ENCODE data around the gene RAP2A.

RAP2A gene

GRCh38 chr13:97499181-97499580 is 65.2 kb downstream of the RAP2A start:
- Histone ChIP-seq H3K27ac (no peak overlapping the region), H3K36me3 (no peaks in the 10 kb centered on the region), H3K4me3 (no peak overlapping the region), H3K27me3 (no peaks in the 10 kb centered on the region), H3K4me2 (no peak overlapping the region), H3K9ac (no peak overlapping the region), H3K4me1 (no peaks in the 10 kb centered on the region), H4K20me1 (no peaks in the 10 kb centered on the region), H3K9me3 (no peaks in the 10 kb centered on the region)
- TF ChIP-seq Cebpa-rat (IDR thresholded peaks at IDR 0.05) = no peak

GRCh38 chr13:97502181-97502580 is 68.2 kb downstream of the RAP2A start:
- Histone ChIP-seq H3K9ac (no peak overlapping the region), H3K9me3 (no peaks in the 10 kb centered on the region), H3K4me3 (no peak overlapping the region), H4K20me1 (no peaks in the 10 kb centered on the region), H3K27ac (no peak overlapping the region), H3K4me2 (no peak overlapping the region), H3K4me1 (no peaks in the 10 kb centered on the region), H3K27me3 (no peaks in the 10 kb centered on the region), H3K36me3 (no peaks in the 10 kb centered on the region)
- TF ChIP-seq Cebpa-rat (IDR thresholded peaks at IDR 0.05) = no peak

GRCh38 chr13:97502706-97503105 is 68.7 kb downstream of the RAP2A start:
- no peak overlapping the region for H3K4me3 ChIP-seq
- no peak overlapping the region for H3K4me2 ChIP-seq
- no peaks in the 10 kb centered on the region for H3K36me3 ChIP-seq
- H4K20me1 ChIP-seq = no peaks in the 10 kb centered on the region
- H3K9ac ChIP-seq = no peak overlapping the region
- H3K27ac ChIP-seq = no peak overlapping the region
- no peaks in the 10 kb centered on the region for H3K27me3 ChIP-seq
- H3K9me3 ChIP-seq = no peaks in the 10 kb centered on the region
- TF ChIP-seq Cebpa-rat (IDR thresholded peaks at IDR 0.05) = no peak
- no peaks in the 10 kb centered on the region for H3K4me1 ChIP-seq

- no peak for TF ChIP-seq Cebpa-rat (IDR thresholded peaks at IDR 0.05)
- no peaks in the 10 kb centered on the region for H3K4me1 ChIP-seq
- no peaks in the 10 kb centered on the region for H3K27me3 ChIP-seq
- no peaks in the 10 kb centered on the region for H3K36me3 ChIP-seq
- no peak overlapping the region for H3K27ac ChIP-seq
- no peak overlapping the region for H3K4me2 ChIP-seq
- H4K20me1 ChIP-seq = no peaks in the 10 kb centered on the region
- no peak overlapping the region for H3K9ac ChIP-seq
- H3K4me3 ChIP-seq = no peak overlapping the region
- peaks cover 5% of the 10 kb centered on the region for H3K9me3 ChIP-seq
Measured at GRCh38 chr13:97505017-97505416, 71.0 kb downstream of the RAP2A start.

- H3K4me2 ChIP-seq = no peak overlapping the region
- no peak for TF ChIP-seq Cebpa-rat (IDR thresholded peaks at IDR 0.05)
Measured at GRCh38 chr13:97506511-97506910, 72.5 kb downstream of the RAP2A start.

GRCh38 chr13:97512732-97513131 is 78.8 kb downstream of the RAP2A start:
- Histone ChIP-seq H3K9ac (no peak overlapping the region), H3K4me1 (no peaks in the 10 kb centered on the region), H4K20me1 (no peaks in the 10 kb centered on the region), H3K27ac (no peak overlapping the region), H3K4me3 (no peak overlapping the region), H3K27me3 (no peaks in the 10 kb centered on the region), H3K36me3 (no peaks in the 10 kb centered on the region), H3K9me3 (peaks cover 25% of the 10 kb centered on the region), H3K4me2 (no peak overlapping the region)
- no peak for TF ChIP-seq Cebpa-rat (IDR thresholded peaks at IDR 0.05)

More at GRCh38 chr13:97506511-97506910, 72.5 kb downstream of the RAP2A start:
- H3K4me3 ChIP-seq = no peak overlapping the region
- H3K27me3 ChIP-seq = no peaks in the 10 kb centered on the region
- no peak overlapping the region for H3K27ac ChIP-seq
- no peaks in the 10 kb centered on the region for H3K4me1 ChIP-seq
- H4K20me1 ChIP-seq = no peaks in the 10 kb centered on the region
- H3K36me3 ChIP-seq = no peaks in the 10 kb centered on the region
- H3K9me3 ChIP-seq = peaks cover 12% of the 10 kb centered on the region
- no peak overlapping the region for H3K9ac ChIP-seq

GRCh38 chr13:97515643-97516042 is 81.7 kb downstream of the RAP2A start:
- Histone ChIP-seq H3K9ac (no peak overlapping the region), H3K9me3 (peaks cover 14% of the 10 kb centered on the region; the same call in 1 of the 2 replicates), H3K4me1 (no peaks in the 10 kb centered on the region), H4K20me1 (no peaks in the 10 kb centered on the region), H3K27ac (no peak overlapping the region), H3K4me3 (no peak overlapping the region), H3K27me3 (no peaks in the 10 kb centered on the region), H3K36me3 (no peaks in the 10 kb centered on the region), H3K4me2 (no peak overlapping the region)
- no peak for TF ChIP-seq Cebpa-rat (IDR thresholded peaks at IDR 0.05)

- no peaks in the 10 kb centered on the region for H3K27me3 ChIP-seq
- H3K9ac ChIP-seq = no peak overlapping the region
- no peak for TF ChIP-seq Cebpa-rat (IDR thresholded peaks at IDR 0.05)
- no peaks in the 10 kb centered on the region for H3K4me1 ChIP-seq
- H3K27ac ChIP-seq = no peak overlapping the region
- no peak overlapping the region for H3K4me2 ChIP-seq
- no peaks in the 10 kb centered on the region for H3K36me3 ChIP-seq
- H3K9me3 ChIP-seq = no peaks in the 10 kb centered on the region
- no peaks in the 10 kb centered on the region for H4K20me1 ChIP-seq
- H3K4me3 ChIP-seq = no peak overlapping the region
Measured at GRCh38 chr13:97517967-97518366, 84.0 kb downstream of the RAP2A start.
